HG02840 (cell line): ENCODE results near the gene WRNIP1.
"Not testable (repeated sequence)": the region's sequence is repeated elsewhere in the genome, so short reads cannot be mapped to it uniquely, and the experiment has no call there.

Experiments used
- ATAC-seq: cut with Tn5 transposase; IDR thresholded peaks from one replicate; pipeline ENCODE4 v1.9.1; 2021; ENCODE audit warnings: mild to moderate bottlenecking, moderate library complexity, moderate number of reproducible peaks; ENCODE audit not compliant: unreplicated experiment, low FRiP score

Gene WRNIP1

DNA sequence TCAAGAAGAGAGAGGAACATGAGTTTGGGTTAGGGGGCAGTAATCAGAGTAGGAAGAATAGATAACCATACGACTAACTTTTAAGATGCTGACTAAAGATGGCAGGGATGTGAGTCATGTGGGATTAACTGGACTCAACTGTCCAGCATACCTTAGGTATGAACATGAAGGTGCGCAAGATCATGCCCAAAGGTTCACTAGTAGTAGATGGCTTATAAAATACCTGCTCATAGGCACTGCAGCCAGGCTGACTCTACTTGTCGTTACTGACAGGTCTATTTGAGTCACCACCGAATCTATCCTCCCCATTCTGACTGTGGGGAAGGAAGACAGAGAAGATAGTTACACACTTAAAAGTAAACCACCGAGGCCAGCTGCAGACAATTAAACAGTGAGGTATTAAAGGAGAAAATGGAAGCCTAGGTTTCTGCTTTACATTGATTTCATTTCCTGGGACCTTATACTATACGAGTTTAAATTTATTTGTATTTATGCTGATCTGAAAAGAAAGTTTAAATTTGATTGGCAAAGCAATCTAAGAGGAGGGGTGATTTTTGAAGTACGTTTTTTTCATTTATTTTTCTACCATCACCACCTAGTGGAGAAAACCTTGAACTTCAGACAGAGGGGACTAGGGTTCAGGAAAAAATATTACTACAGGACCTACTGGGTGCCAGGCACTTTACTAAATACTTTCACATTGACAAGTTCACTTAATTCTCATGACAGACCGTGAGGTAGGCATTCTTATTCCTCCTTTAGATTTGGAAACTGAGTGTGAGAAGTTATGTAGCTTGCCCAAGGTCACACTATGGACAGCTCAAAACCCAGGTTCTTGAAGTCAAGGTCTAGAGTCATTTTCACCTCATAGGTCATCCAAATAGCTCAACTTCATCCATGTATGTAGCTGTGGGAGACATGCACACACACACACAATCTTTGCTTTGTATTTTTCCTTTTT is 4.0 kb upstream of the WRNIP1 start:
- no peak for ATAC-seq

DNA sequence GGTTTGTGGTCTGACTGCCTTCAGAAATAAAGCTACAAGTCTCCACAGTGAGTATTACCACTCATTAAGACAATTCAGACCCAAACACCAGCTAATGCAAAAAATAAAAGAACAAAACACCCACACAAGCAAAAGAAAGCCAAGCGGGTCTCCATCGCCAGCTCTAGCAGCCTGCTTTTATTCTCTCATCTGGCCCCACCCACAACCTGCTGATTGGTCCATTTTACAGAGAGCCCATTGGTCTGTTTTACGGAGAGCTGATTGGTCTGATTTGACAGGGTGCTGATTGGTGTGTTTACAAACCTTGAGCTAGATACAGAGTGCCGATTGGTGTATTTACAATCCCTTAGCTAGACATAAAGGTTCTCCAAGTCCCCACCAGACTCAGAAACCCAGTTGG is 2.3 kb upstream of the WRNIP1 start:
- not testable (repeated sequence) for ATAC-seq

DNA sequence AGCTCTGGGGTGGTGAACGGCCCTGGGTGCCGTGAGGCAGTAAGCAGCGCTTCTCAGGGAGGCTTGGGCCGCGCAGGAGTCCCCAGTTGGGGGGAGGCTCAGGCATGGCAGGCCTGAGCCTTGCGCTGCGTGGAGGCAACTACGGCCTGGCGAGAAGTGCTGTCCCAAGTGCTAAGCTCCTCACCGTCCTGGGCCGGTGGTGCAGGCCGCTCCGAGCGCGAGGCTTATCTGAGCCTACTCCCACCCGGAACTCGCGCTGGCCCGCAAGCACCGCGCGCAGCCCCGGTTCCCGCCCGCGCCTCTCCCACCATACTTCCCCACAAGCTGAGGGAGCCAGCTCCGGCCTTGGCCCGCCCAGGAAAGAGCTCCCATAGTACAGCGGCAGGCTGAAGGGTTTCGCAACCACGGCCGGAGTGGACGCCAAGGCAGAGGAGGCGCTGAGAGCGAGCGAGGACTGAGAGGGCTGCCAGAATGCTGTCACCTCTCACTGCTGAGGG is 1.8 kb upstream of the WRNIP1 start:
- ATAC-seq, result no peak

DNA sequence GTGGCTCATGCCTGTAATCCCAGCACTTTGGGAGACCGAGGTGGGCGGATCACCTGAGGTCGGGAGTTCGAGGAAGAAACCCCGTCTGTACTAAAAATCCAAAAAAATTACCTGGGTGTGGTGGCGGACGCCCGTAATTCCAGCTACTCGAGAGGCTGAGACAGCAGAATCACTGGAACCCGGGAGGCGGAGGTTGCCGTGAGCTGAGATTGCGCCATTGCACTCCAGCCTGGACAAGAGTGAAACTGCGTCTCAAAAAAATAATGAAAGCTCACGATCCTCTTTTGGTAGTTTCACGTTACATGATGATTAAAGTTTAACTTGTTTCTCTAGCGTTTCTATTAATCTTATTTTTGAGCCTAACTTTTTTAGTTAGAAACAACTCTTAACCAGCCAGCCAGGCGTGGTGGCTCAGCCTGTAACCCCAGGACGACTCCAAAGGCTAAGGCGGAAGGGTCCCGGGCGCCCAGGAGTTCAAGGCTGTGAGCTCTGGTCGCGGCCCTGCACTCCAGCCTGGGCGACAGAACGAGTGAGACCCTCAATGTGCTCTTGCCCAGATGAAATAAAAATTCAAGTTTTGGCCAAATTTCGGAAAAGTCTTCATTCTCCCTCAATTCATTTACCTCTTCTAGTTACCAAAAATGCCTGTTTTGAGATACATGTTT is 1.2 kb upstream of the WRNIP1 start:
- no peak for ATAC-seq

DNA sequence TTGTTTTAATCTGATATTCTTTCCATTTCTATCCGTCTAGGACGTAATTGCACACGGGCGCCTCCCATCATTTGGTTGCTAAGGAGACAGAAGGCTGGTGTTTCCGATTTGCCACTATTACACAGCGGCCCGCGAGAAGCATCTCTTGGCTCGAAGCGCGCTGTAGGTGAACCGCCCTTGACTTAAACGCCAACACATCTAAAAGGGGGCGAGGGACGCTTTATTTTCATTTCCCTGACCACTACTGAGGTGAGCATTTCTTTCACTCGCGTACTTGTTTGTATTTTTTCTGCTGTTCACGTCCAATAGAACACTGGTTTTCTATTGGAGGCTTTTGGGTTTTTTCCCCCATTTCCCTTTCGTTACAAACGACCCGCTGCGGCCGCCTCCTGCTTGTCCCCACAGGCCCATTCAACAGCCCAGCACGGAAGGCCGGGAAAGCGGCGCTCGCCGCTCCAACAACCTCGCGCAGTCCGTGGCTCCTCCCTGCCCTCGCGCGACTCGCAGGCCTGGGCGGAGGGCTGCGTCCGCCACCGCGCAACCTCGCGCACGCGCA is 505 bp upstream of the WRNIP1 start:
- peak; percentile 59 for ATAC-seq

DNA sequence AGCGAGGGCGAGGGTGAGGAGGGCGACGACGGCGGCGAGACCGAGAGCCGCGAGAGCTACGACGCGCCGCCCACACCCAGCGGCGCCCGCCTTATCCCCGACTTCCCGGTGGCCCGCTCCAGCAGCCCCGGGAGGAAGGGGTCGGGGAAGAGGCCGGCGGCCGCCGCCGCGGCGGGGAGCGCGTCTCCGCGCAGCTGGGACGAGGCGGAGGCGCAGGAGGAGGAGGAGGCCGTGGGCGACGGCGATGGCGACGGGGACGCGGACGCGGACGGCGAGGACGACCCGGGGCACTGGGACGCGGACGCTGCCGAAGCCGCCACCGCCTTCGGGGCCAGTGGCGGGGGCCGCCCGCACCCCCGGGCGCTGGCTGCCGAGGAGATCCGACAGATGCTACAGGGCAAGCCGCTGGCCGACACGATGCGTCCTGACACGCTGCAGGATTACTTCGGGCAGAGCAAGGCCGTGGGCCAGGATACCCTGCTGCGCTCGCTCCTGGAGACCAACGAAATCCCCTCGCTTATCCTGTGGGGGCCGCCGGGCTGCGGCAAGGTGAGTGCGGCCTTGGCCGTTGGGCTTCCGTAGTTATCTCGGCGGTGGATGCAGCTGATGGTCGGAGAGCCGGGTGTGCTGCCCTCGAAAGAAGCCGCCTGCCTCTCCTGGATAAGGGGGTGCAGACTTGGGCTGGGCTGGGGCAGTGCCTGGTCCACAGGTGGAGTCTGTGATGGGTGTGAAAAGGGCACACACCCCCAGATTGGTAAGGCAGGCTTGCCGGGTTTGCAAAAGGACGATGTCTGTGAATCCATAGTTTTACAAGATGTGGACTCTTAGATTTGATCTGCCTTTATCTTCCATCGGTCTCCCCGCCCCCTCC is 938 bp downstream of the WRNIP1 start:
- peak; percentile 7 for ATAC-seq

DNA sequence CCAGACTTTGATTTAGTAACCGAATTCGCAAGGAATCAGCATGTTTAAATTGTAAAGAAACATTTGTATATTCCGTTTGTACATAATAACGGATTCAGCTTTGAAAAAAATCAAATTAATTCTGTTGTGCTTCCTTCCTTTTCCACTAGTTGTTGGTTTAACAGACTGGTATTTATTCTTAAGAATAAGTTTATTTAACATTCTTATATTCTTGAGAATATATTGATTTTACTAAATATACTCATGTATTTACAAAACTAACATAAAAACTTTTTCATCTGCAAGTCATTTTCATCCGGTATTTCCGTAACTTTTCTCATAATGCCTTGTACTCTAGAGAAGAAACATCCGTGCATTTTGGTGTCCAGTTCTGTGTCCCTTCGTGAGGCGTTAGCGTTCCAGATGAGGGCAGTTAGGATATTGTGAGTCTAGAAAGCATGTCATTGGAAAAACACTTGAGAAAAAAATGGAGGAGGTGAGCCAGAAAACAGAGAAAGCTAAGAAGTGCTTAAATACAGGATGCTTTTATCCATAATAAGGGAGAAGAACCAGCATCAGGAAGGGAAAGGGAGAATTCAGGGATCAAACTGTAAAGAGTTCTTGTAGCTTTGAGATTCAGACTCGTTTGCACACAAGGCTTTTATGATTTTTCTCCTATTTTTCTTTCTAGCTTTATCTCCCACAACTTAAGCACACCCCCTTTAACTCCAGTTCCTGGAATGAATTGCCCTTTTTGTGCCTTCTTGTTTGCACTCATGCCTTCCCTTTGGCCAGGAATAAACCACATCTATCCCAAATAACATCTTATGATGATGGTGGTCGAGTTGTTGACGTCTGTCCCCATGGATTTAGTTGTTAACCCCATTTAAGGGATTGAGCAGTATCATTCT is 1.8 kb downstream of the WRNIP1 start:
- no peak for ATAC-seq

DNA sequence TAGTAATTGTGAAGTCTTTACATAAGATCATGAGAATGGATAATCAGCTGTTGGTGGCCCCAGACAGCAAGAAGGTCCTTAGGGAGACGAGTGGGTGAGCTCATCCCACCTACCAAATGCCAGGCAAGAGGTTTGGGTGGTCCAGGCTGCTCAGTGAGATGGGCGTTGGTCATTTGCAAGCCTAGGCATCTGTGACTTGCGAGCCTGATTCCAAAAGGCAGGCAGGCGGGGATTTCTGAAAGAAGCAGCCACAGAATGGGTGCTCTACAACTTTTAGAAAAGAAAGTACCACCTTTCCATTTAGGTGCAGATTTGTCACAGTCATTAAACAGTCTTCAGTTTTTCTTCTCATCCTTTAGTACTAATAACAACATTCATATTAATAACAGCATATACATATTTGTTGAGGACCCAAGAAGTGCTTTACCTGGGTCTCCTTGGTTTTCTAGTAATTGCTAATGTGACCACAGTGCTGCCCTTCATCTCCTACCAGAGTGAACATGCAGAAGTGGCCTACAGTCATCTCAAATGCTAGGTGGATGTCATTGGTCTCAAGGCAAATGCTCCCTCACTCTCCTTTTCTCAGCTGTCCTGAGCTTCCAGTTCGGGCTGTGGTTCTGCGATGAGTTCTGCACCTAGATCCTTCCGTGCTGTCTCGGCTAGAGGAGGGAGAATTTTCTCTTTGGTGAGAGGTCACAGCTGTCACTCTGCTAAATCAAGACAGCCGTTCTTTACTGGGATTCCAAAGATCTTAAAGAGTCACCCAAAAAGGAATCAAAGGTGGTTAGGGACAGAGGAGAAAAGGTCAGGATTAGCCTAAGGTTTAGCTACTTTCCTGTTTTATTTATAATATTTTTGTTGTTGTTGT is 2.7 kb downstream of the WRNIP1 start:
- ATAC-seq, result no peak

DNA sequence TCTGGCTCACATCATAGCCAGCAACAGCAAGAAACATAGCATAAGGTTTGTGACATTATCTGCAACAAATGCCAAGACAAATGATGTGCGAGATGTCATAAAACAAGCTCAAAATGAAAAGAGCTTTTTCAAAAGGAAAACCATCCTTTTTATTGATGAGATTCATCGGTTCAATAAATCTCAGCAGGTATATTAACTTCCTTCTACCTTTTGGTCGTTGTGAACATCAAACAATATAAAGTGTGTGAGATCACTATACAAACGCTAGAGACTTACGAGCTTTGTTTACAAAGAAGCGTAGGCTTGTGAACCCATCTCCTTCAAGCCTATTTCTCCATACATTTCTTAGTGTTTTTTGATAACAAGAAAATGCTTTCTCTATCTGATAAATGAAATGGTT is 3.5 kb downstream of the WRNIP1 start:
- ATAC-seq, result no peak

DNA sequence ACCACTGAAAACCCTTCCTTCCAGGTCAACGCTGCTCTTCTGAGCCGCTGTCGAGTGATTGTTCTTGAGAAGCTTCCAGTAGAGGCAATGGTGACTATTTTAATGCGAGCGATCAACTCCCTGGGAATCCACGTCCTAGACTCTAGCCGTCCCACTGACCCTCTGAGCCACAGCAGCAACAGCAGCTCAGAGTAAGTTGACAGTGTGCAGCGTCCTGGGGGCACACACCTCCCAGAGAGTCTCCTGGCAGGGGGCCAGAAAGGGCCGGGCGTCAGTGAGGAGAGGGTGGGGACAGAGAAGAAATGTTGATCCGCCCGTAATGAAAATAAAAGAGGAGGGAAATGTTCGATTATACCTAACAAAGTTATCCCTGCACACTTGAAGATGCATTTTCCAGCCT is 5.0 kb downstream of the WRNIP1 start:
- ATAC-seq, result no peak

DNA sequence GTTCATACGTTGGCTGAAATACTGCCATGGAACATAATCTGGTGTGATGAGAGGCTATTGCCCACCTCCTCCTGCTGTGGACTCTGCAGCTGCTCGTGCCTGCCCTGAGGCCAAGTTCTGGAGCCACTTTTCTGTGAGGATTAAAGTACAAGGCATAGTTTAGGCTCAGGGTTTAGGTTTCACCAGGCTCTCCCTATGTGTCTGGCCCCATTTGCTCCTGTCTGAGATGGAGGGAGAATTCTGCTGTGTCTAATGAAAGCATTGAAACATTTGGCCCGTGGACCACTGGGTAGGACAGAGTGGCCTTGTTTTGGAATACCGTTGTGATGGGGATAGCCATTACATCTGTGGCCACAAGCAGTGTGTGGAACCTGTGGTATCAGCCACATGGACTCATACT is 5.9 kb downstream of the WRNIP1 start:
- ATAC-seq, result no peak

DNA sequence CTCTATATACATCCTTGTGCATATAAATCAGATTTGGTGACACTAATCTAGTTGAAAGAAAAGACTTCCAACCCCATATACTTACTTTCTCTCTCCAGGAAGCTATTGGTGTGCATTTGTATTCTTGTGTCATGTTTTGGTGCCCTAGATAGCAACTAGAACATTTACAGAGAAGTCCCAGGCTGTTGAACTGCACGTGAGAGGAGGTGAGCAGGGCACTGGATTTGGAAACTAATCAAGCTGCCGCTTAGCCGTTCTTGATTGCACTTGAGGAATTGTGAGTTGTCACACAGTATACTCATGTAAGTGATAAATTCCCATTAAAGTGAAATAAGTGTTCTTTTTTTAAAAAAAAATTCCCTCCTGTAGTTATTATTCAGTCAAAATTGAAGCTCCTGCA is 7.6 kb downstream of the WRNIP1 start:
- ATAC-seq, result no peak

DNA sequence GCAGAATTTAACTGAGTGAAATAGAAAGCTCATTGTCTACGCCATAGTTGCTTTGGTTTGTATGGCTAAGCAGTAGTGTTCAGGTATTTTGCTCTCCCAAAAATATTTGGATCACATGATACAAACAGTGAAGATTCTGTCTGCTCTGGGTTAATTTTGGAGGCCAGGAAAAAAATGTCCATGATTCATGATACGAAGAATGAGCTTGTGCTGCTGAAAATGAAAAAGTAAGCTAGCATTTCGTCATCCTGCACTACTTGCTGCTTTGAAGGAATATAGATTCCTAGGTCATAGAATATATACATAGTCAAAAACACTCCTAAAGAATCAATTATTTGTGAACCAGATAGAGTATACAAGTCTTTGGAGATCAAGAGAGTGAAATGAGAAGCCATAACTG is 8.3 kb downstream of the WRNIP1 start:
- no peak for ATAC-seq

DNA sequence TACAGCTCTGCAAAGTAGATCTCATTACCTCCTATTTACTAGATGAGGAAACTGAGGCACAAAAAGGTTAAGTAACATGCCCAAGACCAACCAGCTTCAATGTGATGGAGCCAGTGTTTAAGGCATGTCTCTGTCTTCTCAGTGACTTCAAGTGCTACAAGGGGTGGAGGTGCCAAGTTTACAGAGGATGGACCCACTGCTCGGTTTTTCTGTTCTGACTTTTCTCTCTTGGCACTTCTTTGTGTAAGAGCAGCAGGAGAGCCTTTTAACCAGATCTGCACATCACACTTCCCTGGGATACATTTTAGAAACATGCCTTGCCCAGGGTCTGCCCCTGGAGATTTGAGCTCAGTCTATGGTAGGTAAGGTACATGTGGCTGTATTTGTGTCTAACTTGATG is 9.8 kb downstream of the WRNIP1 start:
- no peak for ATAC-seq

DNA sequence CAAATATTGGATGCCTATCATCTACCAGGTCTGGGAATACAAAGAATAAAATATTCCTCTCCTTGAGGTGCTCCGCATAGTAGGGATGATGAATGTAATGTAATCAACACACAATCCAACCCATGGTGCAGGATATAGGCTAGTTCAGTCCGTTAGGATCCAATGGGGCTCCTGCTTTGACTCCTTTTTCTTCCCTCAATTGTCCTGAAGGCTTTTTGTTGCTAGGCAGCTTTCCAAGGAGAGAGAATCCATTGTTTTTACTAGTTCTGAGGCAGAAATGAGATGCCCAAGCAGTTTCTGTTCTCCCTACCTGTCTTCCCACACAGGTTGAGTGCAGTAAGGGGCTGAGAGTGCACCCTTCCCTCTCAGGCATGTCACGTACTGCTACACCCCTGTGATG is 12.1 kb downstream of the WRNIP1 start:
- no peak for ATAC-seq

DNA sequence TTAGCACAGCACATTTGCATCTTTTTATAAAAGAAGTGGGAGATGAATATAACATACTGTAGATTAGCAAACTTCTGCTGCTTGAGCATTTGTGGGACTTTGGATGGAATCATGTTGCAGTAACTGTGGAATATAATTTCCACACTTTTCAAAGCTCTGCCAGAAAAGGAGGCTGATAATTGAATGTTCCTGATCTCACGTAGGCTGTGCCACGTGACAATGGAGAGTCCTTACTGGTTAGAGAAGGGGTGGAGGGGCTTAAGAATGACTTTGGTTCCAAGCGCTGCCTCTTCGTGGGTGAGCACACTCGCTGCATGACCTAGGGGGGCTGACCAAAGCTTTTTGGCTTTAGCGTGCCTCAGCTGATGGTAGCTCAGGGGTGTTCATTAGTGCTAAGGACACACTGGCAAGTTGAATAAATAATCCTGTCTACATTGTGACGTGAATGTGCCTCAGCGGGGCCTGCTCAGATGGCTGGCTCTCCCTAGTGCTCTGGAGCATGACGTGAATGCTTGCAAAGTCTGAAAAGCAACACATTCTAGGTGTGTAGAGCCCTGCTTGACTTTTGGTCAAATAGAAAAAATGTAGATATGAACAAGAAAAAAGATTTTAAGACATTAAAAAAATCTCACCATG is 15.0 kb downstream of the WRNIP1 start:
- no peak for ATAC-seq

DNA sequence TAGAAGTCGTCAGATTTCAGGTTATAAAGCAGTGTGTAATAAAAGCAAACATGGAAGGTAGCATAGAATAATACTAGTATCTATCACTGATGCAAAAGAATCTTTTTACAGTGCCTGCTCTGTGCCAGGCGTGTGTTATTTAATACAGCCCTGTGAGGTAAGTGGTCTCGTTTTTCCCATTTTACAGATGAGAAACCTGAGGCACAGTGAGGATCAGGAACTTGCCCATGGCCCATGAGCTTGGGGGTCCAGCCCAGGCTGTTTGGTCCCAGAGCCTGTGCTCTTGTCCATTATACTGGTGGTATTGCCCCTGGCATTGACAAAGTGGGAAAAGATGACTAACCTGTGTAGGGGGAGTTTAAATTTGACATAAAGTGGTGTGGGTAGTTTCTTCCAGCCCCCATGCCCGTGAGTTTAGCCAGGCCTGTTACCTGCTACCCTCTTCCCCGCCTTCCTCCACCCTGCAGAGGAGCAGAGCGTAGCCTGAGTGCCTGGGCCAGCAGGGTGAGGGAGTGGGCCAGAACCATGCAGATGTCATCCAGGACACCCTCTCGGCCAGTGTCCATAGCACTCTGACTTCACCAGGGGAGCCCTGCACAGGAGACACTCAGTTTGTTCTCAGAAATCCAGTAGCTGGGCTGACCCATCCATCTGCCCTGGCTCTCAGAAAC is 16.6 kb downstream of the WRNIP1 start:
- no peak for ATAC-seq

DNA sequence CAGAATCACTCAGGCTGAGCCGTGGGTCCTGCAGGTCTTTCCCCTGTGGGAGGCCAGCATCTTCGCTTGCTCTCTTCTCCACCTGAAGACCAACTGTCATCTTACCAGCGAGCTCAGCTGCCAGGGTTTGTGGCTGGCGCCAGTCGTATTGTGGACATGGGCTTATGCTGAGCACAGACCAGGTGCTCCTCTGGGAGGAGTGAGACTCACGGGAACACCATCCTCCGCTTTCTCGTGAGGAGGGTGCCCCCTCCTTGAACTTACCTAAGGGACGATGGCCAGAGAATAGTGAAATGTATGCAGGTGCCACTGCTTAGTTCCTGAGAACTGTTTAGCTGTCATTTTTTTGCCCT is 17.1 kb downstream of the WRNIP1 start:
- no peak for ATAC-seq
